CD1c-positive myeloid dendritic cell (primary cell): ENCODE data around the gene RPS6KA4.

Source experiments
- DNase-seq: peaks from one replicate; pipeline ENCODE4 v3.0.0-alpha.2; 2016; ENCODE audit errors: extremely low spot score

RPS6KA4 gene

DNA sequence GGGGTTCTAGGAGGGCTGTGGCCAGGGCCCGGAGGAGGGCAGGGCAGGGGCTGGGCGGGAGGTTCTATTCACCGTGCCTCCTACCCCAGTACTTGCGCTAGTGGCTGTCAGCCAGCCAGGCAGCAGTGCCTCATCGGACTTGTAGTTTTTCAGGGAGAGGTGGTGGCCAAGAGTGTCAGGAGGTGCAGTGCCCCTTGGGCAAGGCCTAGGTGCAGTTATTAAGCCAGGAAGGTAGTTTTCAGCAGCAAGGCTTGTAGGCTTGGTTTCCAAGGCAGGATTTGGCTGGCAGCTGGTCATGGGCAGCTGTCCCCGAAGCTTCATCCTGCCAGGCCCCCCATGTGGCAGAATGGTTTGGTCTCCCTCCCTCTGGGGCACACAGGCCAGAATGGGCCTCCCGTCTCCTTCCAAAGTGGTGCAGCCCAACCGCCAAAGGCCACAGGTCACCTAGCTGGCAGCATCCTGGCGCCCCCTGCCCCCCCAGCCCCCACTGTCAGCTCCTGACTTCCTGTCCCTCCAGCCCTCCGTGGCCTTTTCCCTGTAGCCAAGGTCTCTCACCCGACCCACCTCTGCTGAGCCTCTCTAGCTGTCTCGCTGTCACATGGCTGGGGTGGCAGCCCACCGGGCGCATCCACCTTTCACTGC, 10.5 kb upstream of the RPS6KA4 start:
- no peak for DNase-seq

DNA sequence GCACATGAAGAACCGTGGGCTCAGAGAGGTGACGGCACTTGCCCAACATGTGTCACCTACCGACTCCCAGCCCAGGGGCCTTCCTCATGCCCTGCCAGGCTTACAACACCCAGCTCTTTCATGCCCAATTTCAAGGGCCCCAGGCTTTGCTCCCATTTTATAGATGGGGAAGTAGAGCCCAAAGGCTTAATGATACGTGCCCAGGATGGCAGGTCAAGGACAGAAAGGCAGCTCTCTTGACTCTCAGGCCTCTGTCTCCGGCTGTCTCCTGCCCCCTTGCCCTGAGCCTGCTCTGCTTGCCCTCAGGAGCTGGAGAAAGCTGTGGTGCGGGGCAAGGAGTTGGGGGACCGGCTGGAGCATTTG, 10.0 kb upstream of the RPS6KA4 start:
- no peak for DNase-seq

DNA sequence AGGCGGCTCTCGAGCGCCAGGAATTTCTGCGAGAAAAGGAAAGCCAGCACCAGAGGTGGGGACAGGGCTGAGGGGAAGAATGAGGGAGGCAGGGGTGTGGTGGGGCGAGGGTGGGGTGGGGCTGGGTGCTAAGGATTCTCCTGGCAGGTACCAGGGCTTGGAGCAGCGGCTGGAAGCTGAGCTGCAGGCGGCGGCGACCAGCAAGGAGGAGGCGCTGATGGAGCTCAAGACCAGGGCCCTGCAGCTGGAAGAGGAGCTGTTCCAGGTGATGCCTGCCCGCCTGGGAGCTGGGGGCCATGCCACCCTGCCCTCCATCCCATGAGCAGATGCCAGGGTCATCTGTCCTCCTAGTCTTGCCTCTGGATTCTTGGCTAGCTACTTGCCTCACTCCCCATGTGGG, 9.6 kb upstream of the RPS6KA4 start:
- no peak for DNase-seq

DNA sequence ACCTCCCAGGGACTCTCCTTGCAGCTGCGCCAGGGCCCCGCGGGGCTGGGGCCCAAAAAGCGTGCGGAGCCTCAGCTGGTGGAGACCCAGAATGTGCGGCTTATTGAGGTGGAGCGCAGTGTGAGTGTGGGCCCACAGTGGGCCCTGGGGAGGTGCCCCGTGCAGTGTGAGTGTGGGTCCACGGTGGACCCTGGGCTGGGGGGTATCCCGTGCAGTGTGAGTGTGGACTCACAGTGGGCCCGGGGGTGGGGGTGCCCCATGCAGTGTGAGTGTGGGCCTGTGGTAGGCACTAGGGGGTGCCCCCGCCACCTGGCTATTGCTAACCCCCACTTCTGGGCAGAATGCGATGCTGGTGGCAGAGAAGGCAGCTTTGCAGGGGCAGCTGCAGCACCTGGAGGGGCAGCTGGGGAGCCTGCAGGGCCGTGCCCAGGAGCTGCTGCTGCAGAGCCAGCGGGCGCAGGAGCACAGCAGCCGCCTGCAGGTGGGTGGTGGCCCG, 7.8 kb upstream of the RPS6KA4 start:
- no peak for DNase-seq

DNA sequence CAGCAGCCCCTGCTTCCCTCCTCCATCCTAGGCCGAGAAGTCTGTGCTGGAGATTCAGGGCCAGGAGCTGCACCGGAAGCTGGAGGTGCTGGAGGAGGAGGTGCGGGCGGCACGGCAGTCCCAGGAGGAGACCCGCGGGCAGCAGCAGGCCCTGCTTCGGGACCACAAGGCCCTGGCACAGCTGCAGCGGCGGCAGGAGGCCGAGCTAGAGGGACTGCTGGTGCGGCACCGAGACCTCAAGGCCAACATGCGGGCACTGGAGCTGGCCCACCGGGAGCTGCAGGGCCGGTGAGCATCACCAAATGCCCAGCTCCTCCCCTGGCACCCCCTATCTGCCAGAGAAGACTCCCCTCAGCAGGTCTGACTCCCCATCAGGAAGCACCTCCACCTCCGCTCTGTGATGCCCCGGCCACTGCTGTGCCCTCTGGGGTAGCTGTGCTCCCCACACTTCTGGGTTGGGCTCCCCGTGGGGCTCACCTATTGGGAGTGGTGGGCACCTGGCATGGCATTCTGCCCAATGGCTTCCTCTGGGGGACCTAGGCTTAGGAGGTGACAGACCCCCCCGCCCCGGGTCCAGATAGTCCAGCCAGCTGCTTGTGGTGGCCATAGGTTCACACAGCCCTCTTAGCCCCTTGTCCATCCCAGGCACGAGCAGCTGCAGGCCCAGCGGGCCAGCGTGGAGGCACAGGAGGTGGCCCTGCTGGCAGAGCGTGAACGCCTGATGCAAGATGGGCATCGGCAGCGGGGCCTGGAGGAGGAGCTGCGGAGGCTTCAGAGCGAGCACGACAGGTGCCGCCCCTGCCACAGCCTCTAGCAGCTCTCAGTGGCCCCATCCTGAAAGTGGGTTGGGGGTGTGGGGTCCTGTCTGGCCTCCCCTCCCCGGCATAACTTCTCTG, 6.6 kb upstream of the RPS6KA4 start:
- DNase-seq: no peak

DNA sequence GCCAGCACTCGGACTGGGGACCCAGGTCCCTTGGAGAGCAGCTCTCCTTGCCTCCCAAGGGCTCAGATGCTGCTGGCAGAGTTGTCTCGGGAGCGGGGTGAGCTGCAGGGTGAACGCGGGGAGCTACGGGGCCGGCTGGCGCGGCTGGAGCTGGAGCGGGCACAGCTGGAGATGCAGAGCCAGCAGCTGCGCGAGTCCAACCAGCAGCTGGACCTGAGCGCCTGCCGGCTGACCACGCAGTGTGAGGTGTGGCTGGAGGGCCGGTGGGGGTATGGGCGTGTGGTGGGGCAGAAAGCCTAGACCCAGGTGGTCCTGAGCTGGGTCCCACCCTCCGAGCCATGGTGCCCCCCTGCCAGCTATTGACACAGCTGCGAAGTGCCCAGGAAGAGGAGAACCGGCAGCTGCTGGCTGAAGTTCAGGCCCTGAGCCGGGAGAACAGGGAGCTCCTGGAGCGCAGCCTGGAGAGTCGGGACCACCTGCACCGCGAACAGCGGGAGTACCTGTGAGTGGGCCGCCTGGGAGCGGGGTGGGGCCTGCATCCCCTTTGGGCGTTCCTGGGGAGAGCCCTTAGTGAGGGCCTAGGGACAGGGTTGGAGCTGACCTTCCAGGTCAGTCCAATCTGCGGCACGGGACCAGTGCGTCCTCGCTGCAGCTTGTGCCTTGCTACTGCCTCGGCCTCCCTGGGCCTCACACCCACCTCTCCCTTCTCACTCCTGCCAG, 5.8 kb upstream of the RPS6KA4 start:
- DNase-seq: no peak

DNA sequence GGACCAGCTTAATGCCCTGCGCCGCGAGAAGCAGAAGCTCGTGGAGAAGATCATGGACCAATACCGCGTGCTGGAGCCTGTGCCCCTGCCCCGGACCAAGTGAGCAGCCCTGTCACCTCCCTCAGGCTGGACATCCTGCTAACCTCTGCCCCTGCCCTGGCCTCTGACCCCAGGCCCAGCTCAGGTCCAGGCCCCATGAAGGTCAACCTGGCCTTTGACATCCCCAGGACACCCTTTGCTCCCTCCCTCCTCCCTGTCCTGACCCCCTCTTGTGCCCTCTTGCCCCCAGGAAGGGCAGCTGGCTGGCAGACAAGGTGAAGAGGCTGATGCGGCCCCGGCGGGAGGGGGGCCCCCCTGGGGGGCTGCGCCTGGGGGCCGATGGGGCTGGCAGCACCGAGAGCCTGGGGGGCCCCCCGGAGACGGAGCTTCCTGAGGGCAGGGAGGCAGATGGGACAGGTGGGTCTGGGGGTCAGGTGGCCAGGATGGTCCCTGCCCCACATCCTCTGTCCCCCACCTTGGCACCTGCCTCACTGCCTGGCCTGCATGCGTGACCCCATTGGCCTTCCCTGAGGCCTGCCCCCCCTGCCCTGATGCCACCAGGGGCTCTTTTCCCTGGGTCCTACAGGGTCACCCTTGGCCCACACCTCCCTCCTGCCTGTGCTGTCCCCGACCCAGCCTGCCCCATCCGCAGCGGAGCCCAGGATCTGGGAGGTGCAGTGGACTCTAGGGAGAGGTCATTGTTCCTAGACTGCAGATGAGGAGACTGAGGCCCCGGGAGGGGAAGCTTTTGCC, 5.1 kb upstream of the RPS6KA4 start:
- DNase-seq: no peak

DNA sequence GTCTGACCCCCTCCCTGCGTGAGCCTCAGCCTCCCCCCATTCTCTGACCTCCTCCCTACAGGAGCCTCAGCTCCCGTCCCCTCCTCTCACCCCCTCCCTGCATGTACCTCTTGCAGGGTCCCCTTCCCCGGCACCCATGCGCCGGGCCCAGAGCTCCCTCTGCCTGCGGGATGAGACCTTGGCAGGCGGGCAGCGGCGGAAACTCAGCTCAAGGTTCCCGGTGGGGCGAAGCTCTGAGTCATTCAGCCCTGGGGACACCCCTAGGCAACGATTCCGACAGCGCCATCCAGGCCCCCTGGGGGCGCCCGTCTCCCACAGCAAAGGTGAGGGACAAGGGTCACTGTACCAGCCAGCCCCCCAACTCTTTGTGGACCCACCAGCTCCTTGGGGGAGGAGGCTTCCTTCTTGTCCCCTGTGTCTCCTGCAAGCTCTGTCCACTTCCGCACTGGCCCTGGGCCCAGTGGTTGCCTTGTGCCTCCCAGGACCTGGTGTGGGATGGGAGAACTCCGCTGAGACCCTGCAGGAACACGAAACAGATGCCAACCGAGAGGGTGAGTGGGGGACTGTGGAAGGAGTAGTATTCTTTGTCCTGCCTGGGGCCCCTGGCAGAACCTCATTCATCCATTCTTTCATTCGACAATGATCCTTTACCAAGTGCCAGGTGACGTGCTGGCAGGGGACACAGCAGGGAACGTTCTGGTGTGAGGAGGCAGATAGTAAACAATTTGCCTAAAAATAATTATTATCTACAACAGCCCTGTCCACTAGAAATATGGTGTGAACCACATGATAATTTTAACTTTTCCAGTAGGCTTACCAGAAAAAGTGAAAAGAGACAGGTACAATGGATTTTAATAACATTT, 3.7 kb upstream of the RPS6KA4 start:
- peak; percentile 73 for DNase-seq

DNA sequence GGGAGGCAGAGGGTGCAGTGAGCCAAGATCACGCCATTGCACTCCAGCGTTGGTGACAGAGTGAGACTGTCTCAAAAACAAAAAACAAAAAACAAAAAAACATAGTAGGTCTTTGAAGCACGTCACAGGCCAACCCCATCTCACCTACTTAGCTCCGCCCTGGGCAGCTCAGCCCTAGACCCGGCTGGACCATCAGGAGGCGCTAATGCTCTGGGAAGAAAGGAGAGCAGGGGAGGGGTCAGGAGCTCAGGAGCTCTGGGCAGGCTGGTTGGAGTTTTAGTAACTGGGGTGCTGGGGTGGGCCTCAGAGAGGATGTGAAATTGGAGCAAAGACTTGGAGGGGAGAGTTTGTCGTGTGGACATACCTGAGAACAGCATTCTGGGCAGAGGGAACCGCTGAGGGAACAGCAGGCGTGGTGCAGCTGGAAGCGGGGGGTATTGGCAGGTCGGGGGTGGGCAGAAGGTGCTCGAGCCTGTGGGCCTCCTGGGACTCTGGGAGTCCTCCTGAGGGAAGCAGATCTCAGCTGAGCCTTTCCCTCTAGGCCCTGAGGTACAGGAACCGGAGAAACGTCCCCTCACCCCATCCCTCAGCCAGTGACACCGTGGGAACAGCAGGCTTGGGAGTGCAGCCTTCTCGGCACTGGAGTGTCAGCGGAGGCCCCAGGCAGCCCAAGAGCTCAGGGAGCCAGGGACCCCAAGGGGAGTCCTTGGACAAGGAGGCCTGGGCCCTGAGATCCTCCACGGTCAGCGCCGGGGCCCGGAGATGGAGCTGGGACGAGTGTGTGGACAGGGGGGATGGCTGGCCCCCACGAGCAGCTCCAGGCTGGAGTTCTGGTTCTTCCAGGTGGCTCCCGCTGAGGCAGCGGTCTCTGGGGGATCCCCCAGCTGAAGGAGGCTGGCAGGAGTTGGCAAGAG, 2.2 kb upstream of the RPS6KA4 start:
- DNase-seq: peak; percentile 51

DNA sequence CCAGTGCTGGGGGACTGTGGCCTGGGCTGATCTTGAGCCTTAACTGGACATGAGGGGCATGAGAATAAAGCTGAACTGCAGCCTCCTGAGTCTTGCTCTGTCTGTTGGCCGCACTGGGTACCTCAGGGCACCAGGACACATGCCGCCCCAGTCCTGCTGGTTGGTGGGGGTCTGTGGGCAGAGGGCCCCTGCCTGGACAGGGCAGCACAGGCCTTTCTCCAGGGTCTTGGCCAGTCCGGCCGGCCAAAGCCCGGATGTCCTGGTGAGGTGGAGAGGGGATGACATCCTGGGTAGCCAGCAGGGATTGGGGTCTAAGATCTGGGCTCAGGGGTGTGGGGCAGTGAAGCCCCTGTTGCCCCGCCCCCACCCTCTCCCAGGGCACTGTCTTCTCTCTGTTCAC, 1.5 kb upstream of the RPS6KA4 start:
- no peak for DNase-seq

DNA sequence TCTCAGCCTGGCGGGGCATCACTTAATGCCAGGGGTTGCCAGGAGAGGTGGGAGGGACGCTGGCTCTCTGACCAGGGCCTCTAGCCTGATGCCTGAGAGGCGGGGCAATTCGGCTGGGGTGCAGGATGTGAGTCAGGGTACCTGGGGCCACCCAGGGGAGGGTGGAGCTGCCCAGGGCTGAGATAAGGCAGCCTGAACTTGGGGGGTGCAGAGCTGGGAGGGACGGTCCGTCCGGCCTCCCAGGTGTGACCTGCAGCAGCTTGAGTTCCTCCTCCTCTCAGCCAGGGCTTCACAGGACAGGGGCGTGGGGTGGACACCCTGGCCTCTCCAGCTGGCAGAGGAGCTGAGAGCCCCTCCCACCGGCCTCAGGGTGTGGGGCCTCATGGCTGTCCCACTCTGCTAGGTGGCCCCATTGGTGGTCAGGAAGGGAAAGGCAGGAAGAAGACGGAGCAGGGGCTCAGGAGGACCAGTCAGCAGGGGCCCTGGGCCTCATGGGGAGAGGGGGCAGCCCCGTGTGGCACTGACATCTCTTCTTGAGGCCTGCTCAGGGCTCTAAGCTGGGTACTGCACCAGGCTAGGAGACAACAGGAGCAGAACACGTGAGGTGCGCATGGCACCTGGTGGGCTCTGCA, 942 bp upstream of the RPS6KA4 start:
- DNase-seq: no peak

DNA sequence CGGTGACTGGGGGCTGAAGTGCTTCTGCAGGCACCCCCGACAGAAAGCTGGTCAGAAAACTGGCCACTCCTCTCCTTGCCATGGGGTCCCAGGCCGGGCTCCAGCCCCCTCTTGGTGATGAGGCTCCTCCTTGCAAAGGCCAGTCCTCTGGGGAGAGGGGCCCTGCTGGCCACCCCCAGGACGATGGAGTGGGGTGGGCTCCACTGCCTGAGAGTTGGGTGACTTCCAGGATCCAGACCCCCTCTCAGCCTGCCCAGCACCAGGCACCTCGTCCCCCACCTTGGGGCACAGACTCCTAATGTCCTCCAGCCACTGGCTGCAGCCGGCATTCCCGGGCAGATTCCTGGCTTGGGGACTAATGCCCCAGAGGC, 441 bp upstream of the RPS6KA4 start:
- no peak for DNase-seq

DNA sequence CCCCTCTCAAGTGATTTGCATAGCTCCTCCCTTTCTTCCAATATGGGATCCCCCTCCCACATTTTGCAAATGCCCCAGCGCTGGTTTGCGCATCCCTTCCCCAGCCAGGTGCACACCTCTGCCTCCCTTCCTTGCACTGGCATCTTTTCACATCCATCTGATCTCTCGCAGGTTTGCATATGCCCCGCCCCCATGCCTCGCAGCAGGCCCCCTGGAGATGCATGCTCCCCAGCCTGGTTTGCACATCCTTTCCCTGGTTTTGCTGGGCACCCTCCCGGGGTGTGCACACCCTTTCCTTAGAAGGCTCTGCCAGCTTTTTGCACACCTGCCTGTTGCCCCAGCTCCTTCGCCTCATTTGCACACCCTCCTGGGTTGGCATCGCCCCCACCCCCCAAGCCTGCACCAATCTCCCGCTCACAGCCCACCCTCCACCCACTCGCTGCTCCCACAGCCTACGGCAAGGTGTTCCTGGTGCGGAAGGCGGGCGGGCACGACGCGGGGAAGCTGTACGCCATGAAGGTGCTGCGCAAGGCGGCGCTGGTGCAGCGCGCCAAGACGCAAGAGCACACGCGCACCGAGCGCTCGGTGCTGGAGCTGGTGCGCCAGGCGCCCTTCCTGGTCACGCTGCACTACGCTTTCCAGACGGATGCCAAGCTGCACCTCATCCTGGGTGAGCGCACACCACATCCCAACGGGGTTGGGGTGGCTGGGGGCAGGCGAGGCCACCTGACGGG, 917 bp downstream of the RPS6KA4 start:
- DNase-seq: peak; percentile 57

DNA sequence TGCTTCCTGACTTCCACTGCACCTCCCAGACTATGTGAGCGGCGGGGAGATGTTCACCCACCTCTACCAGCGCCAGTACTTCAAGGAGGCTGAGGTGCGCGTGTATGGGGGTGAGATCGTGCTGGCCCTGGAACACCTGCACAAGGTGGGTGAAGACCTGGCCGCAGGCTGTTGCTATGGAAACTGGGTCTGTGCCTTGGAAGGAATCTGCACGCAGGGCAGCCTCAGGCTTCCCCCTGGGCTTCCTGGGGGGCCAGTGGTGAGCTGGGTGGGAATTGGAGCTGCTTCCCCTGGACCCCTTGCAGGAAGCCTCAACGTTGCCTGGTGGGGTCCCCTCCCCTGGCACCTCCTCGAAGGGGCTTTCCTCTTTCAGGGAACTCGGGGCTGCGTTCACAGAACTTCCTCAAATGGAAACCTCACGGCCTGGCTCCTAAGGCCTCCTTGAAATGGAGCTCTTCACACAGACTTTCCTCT, 1.5 kb downstream of the RPS6KA4 start:
- DNase-seq: peak; percentile 60

DNA sequence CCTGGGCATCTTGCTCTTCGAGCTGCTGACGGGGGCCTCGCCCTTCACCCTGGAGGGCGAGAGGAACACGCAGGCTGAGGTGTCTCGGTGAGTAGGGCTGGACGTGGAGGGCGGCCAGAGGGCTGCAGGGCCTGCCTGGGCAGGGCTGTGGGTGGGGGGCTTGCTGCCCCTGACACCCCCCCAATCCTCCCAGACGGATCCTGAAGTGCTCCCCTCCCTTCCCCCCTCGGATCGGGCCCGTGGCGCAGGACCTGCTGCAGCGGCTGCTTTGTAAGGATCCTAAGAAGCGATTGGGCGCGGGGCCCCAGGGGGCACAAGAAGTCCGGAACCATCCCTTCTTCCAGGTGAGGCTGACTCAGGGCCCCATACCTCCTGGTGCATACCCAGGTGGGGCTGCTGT, 2.7 kb downstream of the RPS6KA4 start:
- DNase-seq: no peak

DNA sequence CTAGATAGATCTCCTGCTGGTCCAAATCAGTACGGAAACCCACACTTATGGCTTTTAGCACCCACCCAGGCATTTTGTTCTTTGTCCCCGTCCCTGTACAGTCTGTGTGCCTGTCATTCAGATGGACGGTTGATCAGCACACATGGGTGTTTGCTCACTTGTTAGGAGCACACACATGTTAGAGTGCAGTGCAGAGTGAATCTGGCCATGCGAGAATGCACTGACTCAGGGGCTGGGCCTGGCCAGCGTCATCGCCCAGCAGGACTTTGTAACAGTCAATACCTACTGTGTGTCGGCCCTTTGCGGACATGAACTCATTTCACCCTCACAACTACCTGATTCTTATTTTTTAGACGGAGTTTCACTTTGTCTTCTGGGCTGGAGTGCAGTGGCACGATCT, 3.4 kb downstream of the RPS6KA4 start:
- no peak for DNase-seq

DNA sequence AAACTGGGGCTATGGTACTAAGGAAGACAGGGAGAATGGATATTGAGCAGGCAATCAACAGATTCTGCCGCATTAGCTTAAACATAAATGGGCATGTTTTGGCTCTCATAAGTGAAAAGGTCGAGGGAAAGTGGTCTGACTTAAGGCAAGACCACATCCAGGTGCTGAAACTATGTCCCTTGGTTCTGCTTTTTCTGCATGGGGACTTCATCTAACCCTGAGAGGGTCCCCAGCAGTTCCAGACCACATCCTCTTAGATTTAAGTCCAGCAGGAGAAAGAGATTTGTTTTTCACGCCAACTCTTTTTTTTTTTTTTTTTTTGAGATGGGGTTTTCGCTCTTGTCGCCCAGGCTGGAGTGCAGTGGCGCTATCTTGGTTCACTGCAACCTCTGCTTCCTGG, 5.5 kb downstream of the RPS6KA4 start:
- no peak for DNase-seq

DNA sequence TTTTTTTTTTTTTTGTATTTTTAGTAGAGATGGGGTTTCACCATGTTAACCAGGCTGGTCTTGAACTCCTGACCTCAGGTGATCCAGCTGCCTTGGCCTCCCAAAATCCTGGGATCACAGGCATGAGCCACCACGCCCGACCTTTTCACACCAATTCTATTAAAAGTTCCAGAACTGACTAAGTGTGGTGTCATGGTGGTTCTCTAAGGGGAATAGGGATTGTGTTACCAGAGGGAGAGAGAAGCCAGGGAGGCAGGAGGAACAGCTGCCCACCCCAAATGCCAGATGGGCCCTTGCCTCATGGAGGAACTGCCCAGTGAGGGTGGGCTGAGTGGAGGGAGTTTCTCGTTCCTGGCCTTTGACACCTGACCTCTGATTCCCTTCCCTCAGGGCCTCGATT, 5.9 kb downstream of the RPS6KA4 start:
- no peak for DNase-seq

DNA sequence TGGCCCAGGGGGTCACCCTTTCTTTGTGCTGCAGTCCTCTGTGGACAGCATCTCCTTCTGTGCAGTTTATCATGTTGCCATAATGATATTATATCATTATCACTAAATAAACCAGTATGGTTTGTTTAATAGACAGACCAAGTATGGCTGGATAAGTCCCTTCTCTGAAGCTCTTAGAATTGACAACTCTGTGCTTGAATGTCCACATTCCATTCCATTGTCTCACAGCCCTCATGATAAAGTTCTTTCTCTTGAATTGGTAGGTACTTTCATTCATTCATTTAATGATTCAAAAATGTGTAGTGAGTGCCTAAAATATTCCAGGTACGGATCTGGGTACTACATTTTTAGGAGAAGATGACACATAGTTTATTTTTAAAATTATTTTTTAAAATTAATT, 7.8 kb downstream of the RPS6KA4 start:
- DNase-seq: no peak
